ENCODE measurements around the gene TEX53. TPM values are rescaled to one million over a fixed set of nuclear protein-coding genes. Genes with fewer than 3 reads are reported as not detected.

Gene TEX53
- polyA plus RNA-seq, 1 of the 3 experiments (the other 2 are of a cell fraction): not detected

GRCh38 chr9:114684036-114684435 is 26.4 kb upstream of the TEX53 start:
- Histone ChIP-seq H3K4me2 (no peak overlapping the region), H3K27ac (ENCODE audit: low read depth in 2 of 2, low read length in 1 of 2) (no peak overlapping the region), H3K9me3 (no peaks in the 10 kb centered on the region), H3K9ac (no peak overlapping the region), H3K4me3 (ENCODE audit: low read depth in 2 of 2, low read length in 1 of 2) (no peak overlapping the region), H3K27me3 (ENCODE audit: insufficient read depth) (no peaks in the 10 kb centered on the region), H3F3A (replicated peaks; ENCODE audit: insufficient read depth) (peaks cover 22% of the 10 kb centered on the region), H3K79me2 (ENCODE audit: insufficient read depth) (no peaks in the 10 kb centered on the region), H2AFZ (ENCODE audit: low read depth) (no peak overlapping the region), H4K20me1 (ENCODE audit: insufficient read depth) (no peaks in the 10 kb centered on the region), H3K9me2 (no peaks in the 10 kb centered on the region), H3K36me3 (replicated peaks in 1 of 2; ENCODE audit: control insufficient read depth in 1 of 2, insufficient read depth in 2 of 2, low read length in 1 of 2) (no peaks in the 10 kb centered on the region), H3K4me1 (ENCODE audit: control insufficient read depth in 1 of 2, insufficient read depth in 2 of 2, low read depth in 1 of 2, low read length in 1 of 2) (peaks cover 0 to 6% of the 10 kb centered on the region in 2 experiments; a peak in 1 of 4 replicates)
- WGBS (ENCODE audit: low lambda C conversion rate): 85% methylated on average over 6 of the region's 6 CpGs
- ChIA-PET CTCF (interaction anchor here (0.7 to 5.6 kb wide), 6 partner anchors 17 to 278 kb away, joined by 3 to 42 read pairs (median 4); no protein-coding TSS in a partner anchor), POLR2A (no interaction called here)
- DNase-seq: no peak
- TF ChIP-seq RAD21 (IDR thresholded peaks at IDR 0.05; ENCODE audit: low read length) (no peak), FOXM1 (IDR thresholded peaks at IDR 0.05; ENCODE audit: low read depth) (no peak), RCOR1 (IDR thresholded peaks at IDR 0.05; ENCODE audit: low read length) (no peak), CHD2 (IDR thresholded peaks at IDR 0.05; ENCODE audit: low read length, partially characterized antibody) (no peak), GATA2 (CRISPR knock-in tag; IDR thresholded peaks at IDR 0.05) (no peak), TCF12 (IDR thresholded peaks at IDR 0.05) (no peak), CTCF (IDR thresholded peaks at IDR 0.05) (no peak), REST (IDR thresholded peaks at IDR 0.05; ENCODE audit: low read depth, low read length) (no peak), USF2 (IDR thresholded peaks at IDR 0.05; ENCODE audit: borderline replicate concordance, low read depth, low read length) (no peak), MEF2A (IDR thresholded peaks at IDR 0.05; ENCODE audit: borderline replicate concordance, low read depth) (no peak), NRF1 (IDR thresholded peaks at IDR 0.05; ENCODE audit: low read depth, low read length) (no peak), ZBTB33 (IDR thresholded peaks at IDR 0.05; ENCODE audit: borderline replicate concordance, low read depth) (no peak), SMC3 (IDR thresholded peaks at IDR 0.05; ENCODE audit: low read depth, low read length) (no peak), MXI1 (IDR thresholded peaks at IDR 0.05; ENCODE audit: low read depth, low read length) (no peak)
